SK-N-SH treated with all-trans-retinoic acid at 6 μM for 48 hours (cell line): Measurements from ENCODE around the gene POU6F2.

Source experiments
- ATAC-seq: fragments of 200-7000 bp; cut with Tn5 transposase; 3 replicates; pipeline ENCODE4 v1.9.1; 2020; ENCODE audit warnings: mild to moderate bottlenecking, moderate library complexity
- ARNTL ChIP-seq: fragments of 450-650 bp; formaldehyde crosslinking; IDR thresholded peaks from 2 replicates; pipeline ENCODE4 v1.5.0; 2020; ENCODE audit warnings: low read depth, mild to moderate bottlenecking, moderate library complexity, borderline replicate concordance
- BACH2 ChIP-seq: fragments of 250-450 bp; sonication (Bioruptor Pico); IDR thresholded peaks from 2 replicates; pipeline ENCODE4 v1.9.0; 2021; ENCODE audit warnings: mild to moderate bottlenecking, borderline replicate concordance
- CREB5 ChIP-seq: fragments of 250-450 bp; sonication (Bioruptor Pico); IDR thresholded peaks from 2 replicates; pipeline ENCODE4 v1.5.1; 2020; ENCODE audit warnings: low read depth, mild to moderate bottlenecking, moderate library complexity
- CSDC2 ChIP-seq: fragments of 250-450 bp; sonication (Bioruptor Pico); IDR thresholded peaks from 2 replicates; pipeline ENCODE4 v1.5.0; 2020; ENCODE audit warnings: mild to moderate bottlenecking, moderate library complexity
- CSRNP3 ChIP-seq: fragments of 250-450 bp; sonication (Bioruptor Pico); IDR thresholded peaks from 2 replicates; pipeline ENCODE4 v1.5.1; 2021; ENCODE audit warnings: mild to moderate bottlenecking, moderate library complexity
- ESRRG ChIP-seq: fragments of 250-450 bp; sonication (Bioruptor Pico); IDR thresholded peaks from 2 replicates; pipeline ENCODE4 v1.6.1; 2021; ENCODE audit warnings: mild to moderate bottlenecking
- ISL1 ChIP-seq: fragments of 250-450 bp; sonication (Bioruptor Pico); IDR thresholded peaks from 2 replicates; pipeline ENCODE4 v2.1.2; 2022; ENCODE audit warnings: mild to moderate bottlenecking, moderate library complexity
- POU6F1 ChIP-seq: fragments of 250-450 bp; sonication (Bioruptor Pico); IDR thresholded peaks from 2 replicates; pipeline ENCODE4 v1.8.0; 2021; ENCODE audit warnings: low read depth, mild to moderate bottlenecking, moderate library complexity, borderline replicate concordance
- RARB ChIP-seq: fragments of 250-450 bp; sonication (Bioruptor Pico); IDR thresholded peaks from 2 replicates; pipeline ENCODE4 v1.8.0; 2021; ENCODE audit warnings: mild to moderate bottlenecking, moderate library complexity
- TCF4 ChIP-seq: fragments of 250-450 bp; sonication (Bioruptor Pico); IDR thresholded peaks from 2 replicates; pipeline ENCODE4 v1.8.0; 2021; ENCODE audit warnings: mild to moderate bottlenecking, moderate library complexity, borderline replicate concordance
- TSHZ2 ChIP-seq: fragments of 250-450 bp; sonication (Bioruptor Pico); IDR thresholded peaks from 2 replicates; pipeline ENCODE4 v1.5.0; 2020; ENCODE audit warnings: mild to moderate bottlenecking, moderate library complexity
- ZC3H10 ChIP-seq: fragments of 250-450 bp; sonication (Bioruptor Pico); IDR thresholded peaks from 2 replicates; pipeline ENCODE4 v1.5.1; 2021; ENCODE audit warnings: mild to moderate bottlenecking, moderate library complexity
- ZFP3 ChIP-seq: fragments of 250-450 bp; sonication (Bioruptor Pico); IDR thresholded peaks from 2 replicates; pipeline ENCODE4 v1.5.0; 2020; ENCODE audit warnings: mild to moderate bottlenecking, moderate library complexity
- ZFP30 ChIP-seq: fragments of 450-650 bp; formaldehyde crosslinking; IDR thresholded peaks from 2 replicates; pipeline ENCODE4 v1.5.0; 2022; ENCODE audit warnings: mild to moderate bottlenecking, moderate library complexity
- ZNF565 ChIP-seq: fragments of 450-650 bp; formaldehyde crosslinking; conservative IDR thresholded peaks from 2 replicates; pipeline ENCODE4 v1.5.0; 2020; ENCODE audit warnings: low read depth, mild to moderate bottlenecking, moderate library complexity
- ZNF70 ChIP-seq: fragments of 450-650 bp; formaldehyde crosslinking; IDR thresholded peaks from 2 replicates; pipeline ENCODE4 v1.5.0; 2020; ENCODE audit warnings: mild to moderate bottlenecking, moderate library complexity
- ZNF8 ChIP-seq: fragments of 450-650 bp; formaldehyde crosslinking; IDR thresholded peaks from 2 replicates; pipeline ENCODE4 v1.5.0; 2020; ENCODE audit warnings: mild to moderate bottlenecking, moderate library complexity
- TF ChIP-seq, protein P1 (sequence below): fragments of 250-450 bp; sonication (Bioruptor Pico); IDR thresholded peaks from 2 replicates; pipeline ENCODE4 v1.8.0; 2020; ENCODE audit warnings: mild to moderate bottlenecking, moderate library complexity, borderline replicate concordance

POU6F2 gene

GRCh38 chr7:39406467-39406866 is 428.8 kb downstream of the POU6F2 start (continued):
- TF ChIP-seq, protein P1, sequence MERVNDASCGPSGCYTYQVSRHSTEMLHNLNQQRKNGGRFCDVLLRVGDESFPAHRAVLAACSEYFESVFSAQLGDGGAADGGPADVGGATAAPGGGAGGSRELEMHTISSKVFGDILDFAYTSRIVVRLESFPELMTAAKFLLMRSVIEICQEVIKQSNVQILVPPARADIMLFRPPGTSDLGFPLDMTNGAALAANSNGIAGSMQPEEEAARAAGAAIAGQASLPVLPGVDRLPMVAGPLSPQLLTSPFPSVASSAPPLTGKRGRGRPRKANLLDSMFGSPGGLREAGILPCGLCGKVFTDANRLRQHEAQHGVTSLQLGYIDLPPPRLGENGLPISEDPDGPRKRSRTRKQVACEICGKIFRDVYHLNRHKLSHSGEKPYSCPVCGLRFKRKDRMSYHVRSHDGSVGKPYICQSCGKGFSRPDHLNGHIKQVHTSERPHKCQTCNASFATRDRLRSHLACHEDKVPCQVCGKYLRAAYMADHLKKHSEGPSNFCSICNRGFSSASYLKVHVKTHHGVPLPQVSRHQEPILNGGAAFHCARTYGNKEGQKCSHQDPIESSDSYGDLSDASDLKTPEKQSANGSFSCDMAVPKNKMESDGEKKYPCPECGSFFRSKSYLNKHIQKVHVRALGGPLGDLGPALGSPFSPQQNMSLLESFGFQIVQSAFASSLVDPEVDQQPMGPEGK, result no peak
- TF ChIP-seq ARNTL (CRISPR knock-in tag) (no peak), CSDC2 (no peak)
- TF ChIP-seq, all 23 proteins: peak for 0

GRCh38 chr7:39407137-39407536 is 429.4 kb downstream of the POU6F2 start:
- TF ChIP-seq ESRRG (CRISPR knock-in tag), result no peak
- TF ChIP-seq ZFP3, result no peak
- no peak for TF ChIP-seq ISL1 (CRISPR knock-in tag)
- no peak for TF ChIP-seq RARB
- no peak for TF ChIP-seq POU6F1
- TF ChIP-seq CSDC2, result no peak
- TF ChIP-seq CREB5 (CRISPR knock-in tag), result no peak
- no peak for ATAC-seq

- no peak for TF ChIP-seq ZFP30
- no peak for TF ChIP-seq ZNF70 (CRISPR knock-in tag)
- no peak for TF ChIP-seq ZFP3
- TF ChIP-seq CSRNP3 (CRISPR knock-in tag), result no peak
- TF ChIP-seq ZNF565 (CRISPR knock-in tag), result no peak
- TF ChIP-seq TCF4 (CRISPR knock-in tag), result no peak
- TF ChIP-seq ZC3H10 (CRISPR knock-in tag), result no peak
- no peak for TF ChIP-seq CSDC2
- no peak for TF ChIP-seq RARB
- TF ChIP-seq TSHZ2 (CRISPR knock-in tag), result no peak
- TF ChIP-seq, protein P1, result no peak
- TF ChIP-seq BACH2 (CRISPR knock-in tag), result no peak
- TF ChIP-seq ZNF8 (CRISPR knock-in tag), result no peak
- no peak for TF ChIP-seq CREB5 (CRISPR knock-in tag)
- no peak for ATAC-seq
Measured at GRCh38 chr7:39407723-39408122, 430.0 kb downstream of the POU6F2 start.
